Spleen (tissue), 11 donors: ENCODE measurements around the gene HABP2. TPM values are rescaled to one million over a fixed set of nuclear protein-coding genes. Genes with fewer than 3 reads are reported as not detected.

Source experiments
- DNase-seq: peaks from one replicate; pipeline ENCODE4 v3.0.0-alpha.2; 2020
- H3K27ac ChIP-seq, 8 donors: fragments of 200-600 bp; sonication (generic) in 7 of 8; 1 replicate in 4 of 8; 2 replicates in 4 of 8; pipeline versions ENCODE4 v1.5.0 to v1.8.0; 2016 to 2021; ENCODE audit warnings: inconsistent platforms in 4 of 8, mild to moderate bottlenecking in 4 of 8, moderate library complexity in 1 of 8
- H3K27me3 ChIP-seq, 7 donors: fragments of 200-600 bp; sonication (generic) in 6 of 7; replicated peaks in 1 of 7; 1 replicate in 4 of 7; 2 replicates in 3 of 7; pipeline versions ENCODE4 v1.5.0 to v1.8.0; 2016 to 2021; ENCODE audit warnings: inconsistent platforms in 3 of 7, mild to moderate bottlenecking in 1 of 7
- H3K36me3 ChIP-seq, 6 donors: fragments of 200-600 bp; sonication (generic) in 5 of 6; 1 replicate in 4 of 6; 2 replicates in 2 of 6; pipeline versions ENCODE4 v1.5.0 to v1.8.0; 2016 to 2021; ENCODE audit warnings: inconsistent platforms in 2 of 6
- H3K4me1 ChIP-seq, 6 donors: fragments of 200-600 bp; sonication (generic) in 5 of 6; 1 replicate in 3 of 6; 2 replicates in 3 of 6; pipeline versions ENCODE4 v1.5.0 to v1.8.0; 2016 to 2021; ENCODE audit warnings: inconsistent platforms in 3 of 6
- H3K4me3 ChIP-seq, 8 donors: fragments of 200-600 bp; sonication (generic) in 7 of 8; 1 replicate in 4 of 8; 2 replicates in 4 of 8; pipeline versions ENCODE4 v1.5.0 to v1.8.0; 2016 to 2021; ENCODE audit warnings: inconsistent platforms in 4 of 8, mild to moderate bottlenecking in 4 of 8, moderate library complexity in 2 of 8
- H3K9me3 ChIP-seq, 8 donors: fragments of 200-600 bp; sonication (generic) in 7 of 8; 1 replicate in 4 of 8; 2 replicates in 4 of 8; pipeline versions ENCODE4 v1.5.0 to v1.8.0; 2016 to 2021; ENCODE audit warnings: inconsistent platforms in 4 of 8
- CTCF ChIP-seq, 11 experiments: fragments of 200-600 bp in 7 of 11; fragments of 450-650 bp in 4 of 11; sonication (generic) in 4 of 11; IDR thresholded peaks in 8 of 11; conservative IDR thresholded peaks in 3 of 11; 1 replicate in 7 of 11; 2 replicates in 4 of 11; pipeline versions ENCODE4 v1.4.0 to v1.8.0; 2016 to 2021; ENCODE audit warnings: antibody characterized with exemption in 11 of 11, inconsistent platforms in 4 of 11, mild to moderate bottlenecking in 1 of 11
- POLR2A ChIP-seq, 3 donors: fragments of 450-650 bp; IDR thresholded peaks; one replicate each; pipeline ENCODE4 v1.5.1; 2017; ENCODE audit warnings: antibody characterized with exemption in 3 of 3, mild to moderate bottlenecking in 1 of 3
- POLR2AphosphoS5 ChIP-seq, 3 donors: sonication (generic); formaldehyde crosslinking; IDR thresholded peaks; one replicate each; pipeline ENCODE4 v1.5.1; 2017; ENCODE audit warnings: antibody characterized with exemption in 3 of 3
- WGBS, 5 donors: extraction: QIAGEN DNeasy Blood & Tissue Kit in 3 of 5; methylation state at CpG; one replicate each; pipeline versions ENCODE4 v1.1.5 to v1.1.7; 2013 to 2018; 5-methylcytosine and 5-hydroxymethylcytosine counted together
- intact Hi-C: fragments of 100-400 bp; cut with DNase I; formaldehyde crosslinking; loops from one replicate; pipeline ENCODE4 v1.15.0; 2023; ENCODE audit warnings: low total_unique reads
- polyA plus RNA-seq, 3 donors: library from polyadenylated mRNA; stranded (reverse); fragments of 200-250 nt; gene quantifications; one replicate each; pipeline ENCODE4 v1.2.1, GENCODE V29; 2013
- total RNA-seq, 7 donors: library from RNA; depleted of rRNA in 3 of 7; stranded (reverse); fragments of >200 nt in 3 of 7; fragmentation: NEBNext Ultra II Directional in 4 of 7; extraction: Animal tissue kit (Norgen Biotek cat#: 25700) in 4 of 7; gene quantifications; one replicate each; pipeline versions ENCODE4 v1.1.0 to v1.2.1, GENCODE V29; 2016 to 2021
- donor health status: healthy with polysubstance abuse.
- donor health status: DM: no; HTN: no; CAD: no; lungs with moderate emphysema.
- donor health status: DM: no; HTN: no; CAD: no.
- donor health status: Bipolar disorder and iron deficiency.
- donor health status: healthy.
- donor health status: DM: no; HTN: no; CAD: no.
- donor health status: DM: yes; HTN: yes; CAD: no.

HABP2 gene
- total and polyA plus RNA-seq, 10 donors, result not detected

GRCh38 chr10:113563306-113564088 is 10.6 kb downstream of the HABP2 start:
- WGBS, 5 donors, result 10 to 21% (median 15%) methylated on average over 17 to 18 of the region's 18 CpGs
- H3K27ac ChIP-seq, result no peak overlapping the region
- intact Hi-C loops, result no loop called here
- TF ChIP-seq CTCF (IDR thresholded peaks at IDR 0.05 in 8 of 11, conservative IDR thresholded peaks at IDR 0.05 in 3 of 11) (peak; percentile 83 to 98 (median 95)), POLR2A (IDR thresholded peaks at IDR 0.05) (no peak), POLR2AphosphoS5 (IDR thresholded peaks at IDR 0.05) (peak in 2 of 3 donors; percentile 22 to 30)
- peaks cover 0 to 8% (median 5%) of the 10 kb centered on the region in 6 donors for H3K4me1 ChIP-seq
- H3K4me3 ChIP-seq, result peak overlapping the region in 6 of 8 donors; percentile 22 to 68 (median 30)
- H3K27me3 ChIP-seq, result peaks cover 0 to 5% (median 0%) of the 10 kb centered on the region in 7 donors
- H3K9me3 ChIP-seq, result no peaks in the 10 kb centered on the region
- no peaks in the 10 kb centered on the region for H3K36me3 ChIP-seq
- peak; percentile 90 for DNase-seq

GRCh38 chr10:113565364-113565763 is 12.5 kb downstream of the HABP2 start:
- Histone ChIP-seq H3K27ac (no peak overlapping the region), H3K9me3 (no peaks in the 10 kb centered on the region), H3K4me1 (peaks cover 0 to 8% (median 5%) of the 10 kb centered on the region in 6 donors), H3K36me3 (no peaks in the 10 kb centered on the region), H3K27me3 (no peaks in the 10 kb centered on the region), H3K4me3 (no peak overlapping the region)
- WGBS, 5 donors, result 0 to 43% (median 23%) methylated on average over 1 of the region's 1 CpG
- no peak for DNase-seq
- TF ChIP-seq POLR2AphosphoS5 (IDR thresholded peaks at IDR 0.05) (no peak), CTCF (IDR thresholded peaks at IDR 0.05 in 8 of 11, conservative IDR thresholded peaks at IDR 0.05 in 3 of 11) (no peak), POLR2A (IDR thresholded peaks at IDR 0.05) (no peak)
- intact Hi-C loops, result no loop called here

- TF ChIP-seq POLR2A (IDR thresholded peaks at IDR 0.05) (no peak), CTCF (IDR thresholded peaks at IDR 0.05 in 8 of 11, conservative IDR thresholded peaks at IDR 0.05 in 3 of 11) (no peak), POLR2AphosphoS5 (IDR thresholded peaks at IDR 0.05) (no peak)
- Histone ChIP-seq H3K4me3 (no peak overlapping the region), H3K27me3 (no peaks in the 10 kb centered on the region), H3K4me1 (peaks cover 0 to 8% (median 5%) of the 10 kb centered on the region in 6 donors), H3K9me3 (no peaks in the 10 kb centered on the region), H3K27ac (no peak overlapping the region), H3K36me3 (no peaks in the 10 kb centered on the region)
- intact Hi-C loops, result no loop called here
- DNase-seq, result no peak
- WGBS, 5 donors, result 66 to 85% (median 70%) methylated on average over 5 to 6 of the region's 6 CpGs
These were observed 14.0 kb downstream of the HABP2 start for GRCh38 chr10:113566888-113567287.

- H3K27ac ChIP-seq, result no peak overlapping the region
- H3K4me3 ChIP-seq, result no peak overlapping the region
- no peaks in the 10 kb centered on the region for H3K4me1 ChIP-seq
- no peak for TF ChIP-seq CTCF (IDR thresholded peaks at IDR 0.05 in 8 of 11, conservative IDR thresholded peaks at IDR 0.05 in 3 of 11)
- TF ChIP-seq POLR2A (IDR thresholded peaks at IDR 0.05), result no peak
- no peak for TF ChIP-seq POLR2AphosphoS5 (IDR thresholded peaks at IDR 0.05)
- H3K36me3 ChIP-seq, result no peaks in the 10 kb centered on the region
- intact Hi-C loops, result no loop called here
- H3K9me3 ChIP-seq, result no peaks in the 10 kb centered on the region
- 54 to 89% (median 66%) methylated on average over 3 to 8 of the region's 8 CpGs for WGBS, 5 donors
- no peaks in the 10 kb centered on the region for H3K27me3 ChIP-seq
- no peak for DNase-seq
These were observed 16.7 kb downstream of the HABP2 start for GRCh38 chr10:113569576-113569975.
